IMR-90 (cell line): ENCODE results near the gene ABLIM3. TPM values are rescaled to one million over a fixed set of nuclear protein-coding genes. Genes with fewer than 3 reads are reported as not detected.

Source experiments
- ATAC-seq: fragments of 200-7000 bp; cut with Tn5 transposase; 2 replicates; pipeline ENCODE4 v1.9.1; 2020; ENCODE audit warnings: low read depth, mild to moderate bottlenecking, moderate library complexity
- BruUV-seq: library from RNA; stranded (reverse); fragments of 400-500 nt; replicated peaks from 2 replicates; lab custom pipeline; 2021; lab: Mats Ljungman, UMichigan
- CTCF ChIA-PET: fragments of 300-600 bp; formaldehyde crosslinking; extraction: SDS; loops from one replicate; lab custom pipeline; 2021; ENCODE audit warnings: antibody characterized with exemption; lab: Yijun Ruan, JAX
- POLR2A ChIA-PET: fragments of 300-600 bp; sonication (Branson Sonifier 250); formaldehyde crosslinking; loops from one replicate; lab custom pipeline; 2022; ENCODE audit warnings: antibody characterized with exemption; ENCODE audit not compliant: unreplicated experiment; lab: Charles Lee
- DNase-seq: peaks from one replicate; pipeline ENCODE4 v3.0.0; 2013
- H2AFZ ChIP-seq: replicated peaks from 2 replicates; pipeline ENCODE3; 2013; ENCODE audit warnings: low read length, mild to moderate bottlenecking; ENCODE audit not compliant: poor library complexity
- H2AK5ac ChIP-seq: 2 replicates; pipeline ENCODE4 v1.6.1; 2013; ENCODE audit warnings: low read depth, low read length, inconsistent platforms
- H2AK9ac ChIP-seq: replicated peaks from 2 replicates; pipeline ENCODE3; 2013; ENCODE audit warnings: mild to moderate bottlenecking, low read depth, low read length, moderate library complexity; ENCODE audit not compliant: poor library complexity
- H2BK120ac ChIP-seq: 2 replicates; pipeline ENCODE4 v1.6.1; 2013; ENCODE audit warnings: low read depth, low read length, inconsistent platforms
- H2BK15ac ChIP-seq: 3 replicates; pipeline ENCODE4 v1.6.1; 2013; ENCODE audit warnings: low read depth, low read length, inconsistent platforms
- H2BK20ac ChIP-seq: 2 replicates; pipeline ENCODE4 v1.6.1; 2013; ENCODE audit warnings: low read depth, mild to moderate bottlenecking, inconsistent platforms, low read length, moderate library complexity
- H2BK5ac ChIP-seq: 2 replicates; pipeline ENCODE4 v1.6.1; 2013; ENCODE audit warnings: mild to moderate bottlenecking, low read depth, low read length, inconsistent platforms; ENCODE audit not compliant: poor library complexity, severe bottlenecking
- H3K14ac ChIP-seq: replicated peaks from 2 replicates; pipeline ENCODE4 v1.6.1; 2013; ENCODE audit warnings: low read depth, low read length, inconsistent platforms
- H3K18ac ChIP-seq: 2 replicates; pipeline ENCODE4 v1.6.1; 2013; ENCODE audit warnings: low read depth, low read length, control low read depth
- H3K23ac ChIP-seq: 2 replicates; pipeline ENCODE4 v1.6.1; 2013; ENCODE audit warnings: low read depth, low read length, inconsistent platforms
- H3K27ac ChIP-seq: 2 replicates; pipeline ENCODE4 v1.5.1; 2013; ENCODE audit warnings: mild to moderate bottlenecking, control low read depth, low read length; ENCODE audit not compliant: insufficient read depth
- H3K27me3 ChIP-seq: 2 replicates; pipeline ENCODE4 v1.6.1; 2013; ENCODE audit warnings: low read length; ENCODE audit not compliant: control insufficient read depth, insufficient read depth
- H3K36me3 ChIP-seq: 2 replicates; pipeline ENCODE4 v1.6.1; 2013; ENCODE audit warnings: low read length, mixed read lengths; ENCODE audit not compliant: control insufficient read depth, insufficient read depth
- H3K4ac ChIP-seq: 2 replicates; pipeline ENCODE4 v1.6.1; 2013; ENCODE audit warnings: low read depth, low read length, inconsistent platforms
- H3K4me1 ChIP-seq: 2 replicates; pipeline ENCODE4 v1.6.1; 2013; ENCODE audit warnings: low read length, mixed read lengths; ENCODE audit not compliant: control insufficient read depth, insufficient read depth
- H3K4me2 ChIP-seq: 2 replicates; pipeline ENCODE4 v1.6.1; 2013; ENCODE audit warnings: low read depth, mild to moderate bottlenecking, control low read depth, low read length, moderate library complexity
- H3K4me3 ChIP-seq: 2 replicates; pipeline ENCODE4 v1.5.1; 2013; ENCODE audit warnings: low read depth, mild to moderate bottlenecking, control low read depth, low read length, moderate library complexity; ENCODE audit not compliant: insufficient read depth
- H3K56ac ChIP-seq: 2 replicates; pipeline ENCODE4 v1.6.1; 2013; ENCODE audit warnings: low read length, inconsistent platforms; ENCODE audit not compliant: insufficient read depth; ENCODE audit errors: extremely low read depth
- H3K79me1 ChIP-seq, 2 experiments: 2 replicates each; pipeline ENCODE4 v1.6.1; 2013; ENCODE audit warnings: low read length in 2 of 2, inconsistent platforms in 1 of 2, low read depth in 1 of 2
- H3K9ac ChIP-seq: 2 replicates; pipeline ENCODE4 v1.6.1; 2013; ENCODE audit warnings: low read depth, low read length, control low read depth
- H3K9me1 ChIP-seq: 2 replicates; pipeline ENCODE4 v1.6.1; 2013; ENCODE audit warnings: low read length, inconsistent platforms; ENCODE audit not compliant: insufficient read depth
- H3K9me3 ChIP-seq: 2 replicates; pipeline ENCODE4 v1.6.1; 2013; ENCODE audit warnings: low read length; ENCODE audit not compliant: control insufficient read depth, insufficient read depth
- H4K20me1 ChIP-seq: 2 replicates; pipeline ENCODE4 v1.6.1; 2013; ENCODE audit warnings: low read length, inconsistent platforms; ENCODE audit not compliant: insufficient read depth
- H4K5ac ChIP-seq: 2 replicates; pipeline ENCODE4 v1.6.1; 2013; ENCODE audit warnings: mild to moderate bottlenecking, low read depth, low read length, control low read depth
- H4K8ac ChIP-seq, 2 experiments: 2 replicates each; pipeline ENCODE4 v1.6.1; 2013; ENCODE audit warnings: low read depth in 2 of 2, low read length in 2 of 2, control low read depth in 1 of 2, inconsistent platforms in 1 of 2
- H4K91ac ChIP-seq: 2 replicates; pipeline ENCODE4 v1.6.1; 2013; ENCODE audit warnings: low read depth, low read length, inconsistent platforms; ENCODE audit not compliant: insufficient read depth
- CEBPB ChIP-seq: IDR thresholded peaks from 2 replicates; pipeline ENCODE4 v1.6.1; 2012; ENCODE audit warnings: low read depth, low read length, improper control_type of control experiment
- FOS ChIP-seq: fragments of 150-350 bp; IDR thresholded peaks from 2 replicates; pipeline ENCODE4 v1.6.1; 2016; ENCODE audit warnings: low read depth, low read length
- MAFK ChIP-seq: IDR thresholded peaks from 2 replicates; pipeline ENCODE4 v1.6.1; 2012; ENCODE audit warnings: low read depth, low read length, improper control_type of control experiment
- MAZ ChIP-seq: IDR thresholded peaks from 2 replicates; pipeline ENCODE4 v1.6.1; 2012; ENCODE audit warnings: low read depth, mild to moderate bottlenecking, low read length, improper control_type of control experiment, moderate library complexity, borderline replicate concordance
- MXI1 ChIP-seq: IDR thresholded peaks from 2 replicates; pipeline ENCODE4 v1.6.1; 2012; ENCODE audit warnings: low read depth, mild to moderate bottlenecking, low read length, moderate library complexity, borderline replicate concordance
- NFE2L2 ChIP-seq: fragments of 150-350 bp; IDR thresholded peaks from 2 replicates; pipeline ENCODE4 v1.6.1; 2016; ENCODE audit warnings: low read depth, mild to moderate bottlenecking, low read length
- RAD21 ChIP-seq: IDR thresholded peaks from 2 replicates; pipeline ENCODE4 v1.6.1; 2012; ENCODE audit warnings: low read length, improper control_type of control experiment
- RCOR1 ChIP-seq: IDR thresholded peaks from 2 replicates; pipeline ENCODE4 v1.6.1; 2012; ENCODE audit warnings: mild to moderate bottlenecking, low read length, improper control_type of control experiment; ENCODE audit not compliant: insufficient replicate concordance
- RFX5 ChIP-seq: IDR thresholded peaks from 2 replicates; pipeline ENCODE4 v1.8.0; 2012; ENCODE audit warnings: low read depth, mild to moderate bottlenecking, low read length, moderate library complexity
- SMC3 ChIP-seq: fragments of 150-350 bp; IDR thresholded peaks from 2 replicates; pipeline ENCODE4 v1.6.1; 2016; ENCODE audit warnings: low read depth, mild to moderate bottlenecking, antibody characterized with exemption, low read length, moderate library complexity
- WGBS, 2 experiments: methylation state at CpG; one replicate each; pipeline versions ENCODE4 v1.1.5 to v1.1.7; 2013; ENCODE audit warnings: missing lambda C conversion rate in 2 of 2; ENCODE audit not compliant: insufficient read length in 1 of 2; ENCODE audit errors: extremely low coverage in 2 of 2; 5-methylcytosine and 5-hydroxymethylcytosine counted together
- dilution Hi-C: fragments of 300-500 bp; cut with HindIII; formaldehyde crosslinking; loops from one replicate; pipeline ENCODE4 v1.14.3; 2018; ENCODE audit warnings: low sequenced_read_pairs; ENCODE audit not compliant: unreplicated experiment
- in situ Hi-C: fragments of 300-500 bp; cut with MboI; formaldehyde crosslinking; loops from 3 replicates; pipeline ENCODE4 v1.14.3; 2019; ENCODE audit warnings: low sequenced_read_pairs, inconsistent platforms, mixed read lengths
- intact Hi-C: fragments of 100-400 bp; cut with micrococcal nuclease; formaldehyde crosslinking; loops from 2 replicates; pipeline ENCODE4 v1.10.0; 2022
- polyA plus RNA-seq, 3 experiments: library from polyadenylated mRNA; depleted of rRNA; stranded (reverse); fragments of >200 nt; gene quantifications; 2 replicates each; pipeline ENCODE4 v1.2.3, GENCODE V29; 2012; ENCODE audit warnings: low replicate concordance in 1 of 3
- total RNA-seq: library from RNA; depleted of rRNA; stranded (reverse); fragments of >200 nt; gene quantifications from 2 replicates; pipeline ENCODE4 v1.2.3, GENCODE V29; 2012
- TF ChIP-seq, protein P1 (sequence below): fragments of 150-350 bp; IDR thresholded peaks from 2 replicates; pipeline ENCODE4 v1.6.1; 2017; ENCODE audit warnings: mild to moderate bottlenecking, antibody characterized with exemption, low read length, low read depth
- TF ChIP-seq, protein P2 (sequence below): conservative IDR thresholded peaks from 2 replicates; pipeline ENCODE4 v1.5.1; 2012; ENCODE audit warnings: mild to moderate bottlenecking, low read depth, low read length, improper control_type of control experiment

ABLIM3 gene
- total and polyA plus RNA-seq, 2 of the 4 experiments (the other 2 are of a cell fraction) = 33.3 to 69.9 TPM

DNA sequence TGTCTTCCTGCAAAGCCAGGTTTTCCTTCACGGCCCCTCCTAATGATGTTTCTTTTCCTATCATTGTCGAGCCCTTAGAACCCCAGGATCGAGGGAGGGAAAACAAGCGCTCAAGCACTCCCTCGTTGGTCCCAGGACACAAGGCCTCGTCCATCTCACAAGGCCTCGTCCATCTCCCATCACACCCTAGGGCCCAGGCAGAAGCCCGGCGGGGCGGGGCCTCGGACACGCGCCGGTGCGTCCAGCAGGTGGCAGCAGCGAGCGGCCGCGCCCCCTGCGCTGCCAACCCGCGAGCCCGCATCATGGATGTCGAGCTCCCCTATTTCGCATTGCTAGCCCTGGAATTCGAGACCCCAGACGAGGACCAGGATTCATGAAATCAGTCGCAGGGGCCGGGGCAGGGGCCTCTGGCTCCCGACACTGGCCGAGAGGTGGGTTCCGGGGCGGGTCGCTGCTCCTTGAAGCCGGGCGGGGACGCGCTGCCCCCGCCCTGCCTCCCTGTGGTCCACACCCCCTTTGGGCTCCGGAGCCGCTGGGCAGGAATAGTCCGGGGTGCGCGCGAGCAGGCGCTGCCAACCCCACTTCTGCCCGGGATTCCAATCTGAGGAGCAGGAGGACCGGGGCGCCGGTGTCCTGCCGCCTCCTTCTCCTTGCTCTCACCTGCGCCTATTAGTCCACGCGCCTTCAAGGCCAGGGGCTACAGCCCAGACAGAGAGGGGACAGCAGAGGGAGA lies at the start of gene ABLIM3 (continued):
- TF ChIP-seq RFX5 = no peak
- TF ChIP-seq, protein P1, sequence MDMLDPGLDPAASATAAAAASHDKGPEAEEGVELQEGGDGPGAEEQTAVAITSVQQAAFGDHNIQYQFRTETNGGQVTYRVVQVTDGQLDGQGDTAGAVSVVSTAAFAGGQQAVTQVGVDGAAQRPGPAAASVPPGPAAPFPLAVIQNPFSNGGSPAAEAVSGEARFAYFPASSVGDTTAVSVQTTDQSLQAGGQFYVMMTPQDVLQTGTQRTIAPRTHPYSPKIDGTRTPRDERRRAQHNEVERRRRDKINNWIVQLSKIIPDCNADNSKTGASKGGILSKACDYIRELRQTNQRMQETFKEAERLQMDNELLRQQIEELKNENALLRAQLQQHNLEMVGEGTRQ = 0 out of 2 replicates have a peak, but pooled peaks have one; percentile 13
- TF ChIP-seq MAFK = no peak
- no peak for TF ChIP-seq FOS

DNA sequence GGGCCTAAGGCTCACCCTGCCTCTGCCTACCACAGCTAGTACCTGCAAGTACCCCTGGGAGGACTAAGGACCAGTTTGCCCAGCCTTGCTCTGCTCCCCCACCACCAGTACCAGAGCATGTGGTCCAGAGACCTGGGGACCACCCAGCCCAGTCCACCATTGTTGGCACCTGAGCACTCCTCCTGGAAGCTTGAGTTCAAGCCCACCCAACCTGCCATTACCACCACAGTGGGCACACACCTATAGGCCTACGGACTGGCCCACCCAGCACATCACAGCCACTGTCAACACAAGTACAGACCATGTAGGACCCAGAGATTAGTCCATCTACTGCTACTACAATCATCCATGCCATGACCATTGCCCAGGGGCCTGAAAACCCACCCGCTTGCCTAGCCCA lies 47.7 kb upstream of the ABLIM3 start:
- CTCF ChIA-PET = no interaction called here
- POLR2A ChIA-PET = no interaction called here
- dilution Hi-C loops (no loop called here), intact Hi-C loops (no loop called here), in situ Hi-C loops (no loop called here)
- H3K4me3 ChIP-seq = no peak overlapping the region
- H3K23ac ChIP-seq = no peak overlapping the region
- H4K91ac ChIP-seq = no peak overlapping the region
- H4K20me1 ChIP-seq = no peaks in the 10 kb centered on the region
- H2AFZ ChIP-seq = no peak overlapping the region
- no peak overlapping the region for H2AK9ac ChIP-seq
- H3K14ac ChIP-seq = no peak overlapping the region
- no peak overlapping the region for H4K5ac ChIP-seq
- no peak overlapping the region for H2BK120ac ChIP-seq
- no TSS peak for BruUV-seq
- no peak overlapping the region for H3K27ac ChIP-seq
- peaks cover 4% of the 10 kb centered on the region; the same call in 1 of the 2 replicates for H3K27me3 ChIP-seq
- DNase-seq (no peak), ATAC-seq (no peak)
- H2BK20ac ChIP-seq = no peak overlapping the region
- H3K79me1 ChIP-seq = no peaks in the 10 kb centered on the region
- H3K9me1 ChIP-seq = no peaks in the 10 kb centered on the region
- H4K8ac ChIP-seq = no peak overlapping the region
- H3K9ac ChIP-seq = no peak overlapping the region
- peaks cover 3% of the 10 kb centered on the region; the same call in 1 of the 2 replicates for H3K9me3 ChIP-seq
- H3K4ac ChIP-seq = no peak overlapping the region
- H2BK5ac ChIP-seq = no peak overlapping the region
- H3K4me1 ChIP-seq = no peaks in the 10 kb centered on the region
- no peak overlapping the region for H3K56ac ChIP-seq
- no peak overlapping the region for H2BK15ac ChIP-seq
- H3K36me3 ChIP-seq = no peaks in the 10 kb centered on the region
- H3K18ac ChIP-seq = no peak overlapping the region
- no peak overlapping the region for H3K4me2 ChIP-seq
- WGBS, 2 experiments = 33% methylated on average over 1 of the region's 2 CpGs; no CpG with 5 or more reads in 1 of the 2 experiments
- no peak overlapping the region for H2AK5ac ChIP-seq
- TF ChIP-seq, protein P1 = no peak
- TF ChIP-seq RAD21 = no peak
- TF ChIP-seq FOS = no peak
- TF ChIP-seq MXI1 = no peak
- TF ChIP-seq MAZ = no peak
- no peak for TF ChIP-seq RCOR1
- no peak for TF ChIP-seq NFE2L2
- TF ChIP-seq, protein P2, sequence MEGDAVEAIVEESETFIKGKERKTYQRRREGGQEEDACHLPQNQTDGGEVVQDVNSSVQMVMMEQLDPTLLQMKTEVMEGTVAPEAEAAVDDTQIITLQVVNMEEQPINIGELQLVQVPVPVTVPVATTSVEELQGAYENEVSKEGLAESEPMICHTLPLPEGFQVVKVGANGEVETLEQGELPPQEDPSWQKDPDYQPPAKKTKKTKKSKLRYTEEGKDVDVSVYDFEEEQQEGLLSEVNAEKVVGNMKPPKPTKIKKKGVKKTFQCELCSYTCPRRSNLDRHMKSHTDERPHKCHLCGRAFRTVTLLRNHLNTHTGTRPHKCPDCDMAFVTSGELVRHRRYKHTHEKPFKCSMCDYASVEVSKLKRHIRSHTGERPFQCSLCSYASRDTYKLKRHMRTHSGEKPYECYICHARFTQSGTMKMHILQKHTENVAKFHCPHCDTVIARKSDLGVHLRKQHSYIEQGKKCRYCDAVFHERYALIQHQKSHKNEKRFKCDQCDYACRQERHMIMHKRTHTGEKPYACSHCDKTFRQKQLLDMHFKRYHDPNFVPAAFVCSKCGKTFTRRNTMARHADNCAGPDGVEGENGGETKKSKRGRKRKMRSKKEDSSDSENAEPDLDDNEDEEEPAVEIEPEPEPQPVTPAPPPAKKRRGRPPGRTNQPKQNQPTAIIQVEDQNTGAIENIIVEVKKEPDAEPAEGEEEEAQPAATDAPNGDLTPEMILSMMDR = no peak
- no peak for TF ChIP-seq CEBPB
- TF ChIP-seq SMC3 = no peak
- no peak for TF ChIP-seq MAFK
